Thymus (tissue), 11 donors: ENCODE results near the gene LTF. TPM values are rescaled to one million over a fixed set of nuclear protein-coding genes. Genes with fewer than 3 reads are reported as not detected.
"Not testable (repeated sequence)": the region's sequence is repeated elsewhere in the genome, so short reads cannot be mapped to it uniquely, and the experiment has no call there.

Source experiments
- DNase-seq, 9 donors: peaks; one replicate each; pipeline ENCODE4 v3.0.0-alpha.2; 2013; ENCODE audit warnings: low spot score in 9 of 9, low read depth in 6 of 9, missing footprints in 1 of 9
- H3K27ac ChIP-seq, 2 donors: one replicate each; pipeline ENCODE4 v1.5.1; 2013; ENCODE audit warnings: control low read depth in 1 of 2, low read depth in 1 of 2, low read length in 1 of 2, mild to moderate bottlenecking in 1 of 2, moderate library complexity in 1 of 2
- H3K27me3 ChIP-seq, 2 donors: one replicate each; pipeline ENCODE4 v1.5.1; 2013; ENCODE audit warnings: low read length in 1 of 2; ENCODE audit not compliant: control insufficient read depth in 2 of 2, insufficient read depth in 1 of 2
- H3K36me3 ChIP-seq, 2 donors: one replicate each; pipeline ENCODE4 v1.5.1; 2013; ENCODE audit warnings: low read length in 1 of 2, mild to moderate bottlenecking in 1 of 2, moderate library complexity in 1 of 2; ENCODE audit not compliant: control insufficient read depth in 2 of 2, insufficient read depth in 2 of 2
- H3K4me1 ChIP-seq, 2 donors: one replicate each; pipeline ENCODE4 v1.5.1; 2013; ENCODE audit warnings: low read length in 2 of 2; ENCODE audit not compliant: control insufficient read depth in 2 of 2, insufficient read depth in 2 of 2
- H3K4me3 ChIP-seq, 2 donors: one replicate each; pipeline ENCODE4 v1.5.1; 2013; ENCODE audit warnings: low read length in 2 of 2, control low read depth in 1 of 2, mild to moderate bottlenecking in 1 of 2
- H3K9me3 ChIP-seq, 2 donors: one replicate each; pipeline ENCODE4 v1.5.1; 2013; ENCODE audit warnings: low read length in 1 of 2, mild to moderate bottlenecking in 1 of 2; ENCODE audit not compliant: control insufficient read depth in 2 of 2, insufficient read depth in 1 of 2
- WGBS: extraction: QIAGEN DNeasy Blood & Tissue Kit; methylation state at CpG from one replicate; pipeline ENCODE4 v1.1.7; 2013; 5-methylcytosine and 5-hydroxymethylcytosine counted together
- polyA plus RNA-seq: library from polyadenylated mRNA; stranded (reverse); fragments of 200-250 nt; gene quantifications from one replicate; pipeline ENCODE4 v1.2.3, GENCODE V29; 2013
- total RNA-seq: library from RNA; stranded (reverse); fragments of 120-200 nt; gene quantifications from one replicate; pipeline ENCODE4 v1.2.4, GENCODE V29; 2013
- donor health status: healthy.

LTF gene
- total and polyA plus RNA-seq, 2 donors: 44.2 to 64.3 TPM

GRCh38 chr3:46406443-46406787 lies 58.3 kb downstream of the LTF start:
- H3K9me3 ChIP-seq: peaks cover 0 to 7% of the 10 kb centered on the region in 2 donors
- H3K4me1 ChIP-seq: peaks cover 22 to 41% of the 10 kb centered on the region in 2 donors
- 97% methylated on average over 4 of the region's 4 CpGs for WGBS
- peak overlapping the region; percentile 90 to 92 for H3K27ac ChIP-seq
- H3K27me3 ChIP-seq: no peaks in the 10 kb centered on the region
- H3K4me3 ChIP-seq: no peak overlapping the region
- no peak for DNase-seq
- peaks cover 0 to 5% of the 10 kb centered on the region in 2 donors for H3K36me3 ChIP-seq

- peaks cover 0 to 5% of the 10 kb centered on the region in 2 donors for H3K36me3 ChIP-seq
- peaks cover 22 to 41% of the 10 kb centered on the region in 2 donors for H3K4me1 ChIP-seq
- peak overlapping the region in 1 of 2 donors; percentile 20 for H3K27ac ChIP-seq
- H3K27me3 ChIP-seq: no peaks in the 10 kb centered on the region
- peaks cover 0 to 9% of the 10 kb centered on the region in 2 donors for H3K9me3 ChIP-seq
- no peak for DNase-seq
- WGBS: 92% methylated on average over 11 of the region's 11 CpGs
- H3K4me3 ChIP-seq: no peak overlapping the region
Observed at GRCh38 chr3:46405301-46406019, 59.2 kb downstream of the LTF start.

GRCh38 chr3:46402902-46403301 lies 61.8 kb downstream of the LTF start:
- H3K4me3 ChIP-seq, H3K9me3 ChIP-seq, H3K27me3 ChIP-seq, H3K36me3 ChIP-seq, H3K27ac ChIP-seq, DNase-seq: not testable (repeated sequence)
- H3K4me1 ChIP-seq: peaks cover 5 to 17% of the 10 kb centered on the region in 2 donors
- 98% methylated on average over 4 of the region's 4 CpGs for WGBS

- peaks cover 0 to 6% of the 10 kb centered on the region in 2 donors for H3K9me3 ChIP-seq
- H3K4me3 ChIP-seq: no peak overlapping the region
- WGBS: 99% methylated on average over 2 of the region's 2 CpGs
- no peaks in the 10 kb centered on the region for H3K27me3 ChIP-seq
- H3K27ac ChIP-seq: no peak overlapping the region
- peaks cover 1 to 6% of the 10 kb centered on the region in 2 donors for H3K4me1 ChIP-seq
- H3K36me3 ChIP-seq: no peaks in the 10 kb centered on the region
- no peak for DNase-seq
Observed at GRCh38 chr3:46401579-46401978, 63.1 kb downstream of the LTF start.

GRCh38 chr3:46400846-46401245 lies 63.9 kb downstream of the LTF start:
- DNase-seq: no peak
- no peak overlapping the region for H3K27ac ChIP-seq
- H3K36me3 ChIP-seq: no peaks in the 10 kb centered on the region
- H3K4me1 ChIP-seq: peaks cover 0 to 5% of the 10 kb centered on the region in 2 donors
- H3K9me3 ChIP-seq: peaks cover 0 to 6% of the 10 kb centered on the region in 2 donors
- H3K4me3 ChIP-seq: no peak overlapping the region
- WGBS: 98% methylated on average over 5 of the region's 5 CpGs
- no peaks in the 10 kb centered on the region for H3K27me3 ChIP-seq

- Histone ChIP-seq H3K27ac (no peak overlapping the region), H3K36me3 (no peaks in the 10 kb centered on the region), H3K9me3 (peaks cover 0 to 6% of the 10 kb centered on the region in 2 donors), H3K4me1 (peaks cover 0 to 9% of the 10 kb centered on the region in 2 donors), H3K4me3 (no peak overlapping the region), H3K27me3 (no peaks in the 10 kb centered on the region)
- no peak for DNase-seq
- WGBS: 95% methylated on average over 8 of the region's 8 CpGs
Observed at GRCh38 chr3:46400000-46400734, 64.5 kb downstream of the LTF start.

GRCh38 chr3:46399557-46399956 lies 65.1 kb downstream of the LTF start:
- Histone ChIP-seq H3K4me3 (no peak overlapping the region), H3K27ac (no peak overlapping the region), H3K27me3 (no peaks in the 10 kb centered on the region), H3K4me1 (peaks cover 0 to 9% of the 10 kb centered on the region in 2 donors), H3K36me3 (no peaks in the 10 kb centered on the region), H3K9me3 (peaks cover 0 to 6% of the 10 kb centered on the region in 2 donors)
- DNase-seq: no peak
- 55% methylated on average over 2 of the region's 2 CpGs for WGBS

- WGBS: 92% methylated on average over 2 of the region's 2 CpGs
- Histone ChIP-seq H3K4me3 (no peak overlapping the region), H3K27me3 (no peaks in the 10 kb centered on the region), H3K4me1 (peaks cover 0 to 9% of the 10 kb centered on the region in 2 donors), H3K36me3 (no peaks in the 10 kb centered on the region), H3K27ac (no peak overlapping the region), H3K9me3 (peaks cover 0 to 6% of the 10 kb centered on the region in 2 donors)
- DNase-seq: no peak
Observed at GRCh38 chr3:46399098-46399497, 65.6 kb downstream of the LTF start.

- H3K4me3 ChIP-seq: no peak overlapping the region
- no peak overlapping the region for H3K27ac ChIP-seq
- peaks cover 0 to 3% of the 10 kb centered on the region in 2 donors for H3K9me3 ChIP-seq
- no peak for DNase-seq
- H3K4me1 ChIP-seq: peaks cover 0 to 9% of the 10 kb centered on the region in 2 donors
- no peaks in the 10 kb centered on the region for H3K36me3 ChIP-seq
- WGBS: 91% methylated on average over 6 of the region's 6 CpGs
- no peaks in the 10 kb centered on the region for H3K27me3 ChIP-seq
Observed at GRCh38 chr3:46398186-46398955, 66.3 kb downstream of the LTF start.
